Liver (tissue), 9 donors: ENCODE results near the gene FAM9C. TPM values are rescaled to one million over a fixed set of nuclear protein-coding genes. Genes with fewer than 3 reads are reported as not detected.

Source experiments
- DNase-seq: peaks from one replicate; pipeline ENCODE4 v3.0.0-alpha.2; 2017; ENCODE audit warnings: low spot score
- H3K27ac ChIP-seq, 2 donors: one replicate each; pipeline ENCODE4 v1.7.0; 2013; ENCODE audit warnings: inconsistent platforms in 2 of 2, low read length in 2 of 2, control low read depth in 1 of 2, low read depth in 1 of 2, mild to moderate bottlenecking in 1 of 2
- H3K27me3 ChIP-seq, 4 donors: one replicate each; pipeline versions ENCODE4 v1.6.1 to v1.7.0; 2013; ENCODE audit warnings: low read length in 3 of 4, inconsistent platforms in 1 of 4, mild to moderate bottlenecking in 1 of 4, moderate library complexity in 1 of 4; ENCODE audit not compliant: control insufficient read depth in 4 of 4, insufficient read depth in 4 of 4
- H3K36me3 ChIP-seq, 4 donors: one replicate each; pipeline versions ENCODE4 v1.6.1 to v1.7.0; 2013; ENCODE audit warnings: low read length in 3 of 4, mild to moderate bottlenecking in 3 of 4, low read depth in 1 of 4, moderate library complexity in 1 of 4; ENCODE audit not compliant: control insufficient read depth in 4 of 4, insufficient read depth in 3 of 4
- H3K4me1 ChIP-seq, 4 donors: one replicate each; pipeline versions ENCODE4 v1.6.1 to v1.7.0; 2013; ENCODE audit warnings: low read length in 3 of 4, mild to moderate bottlenecking in 3 of 4, moderate library complexity in 1 of 4; ENCODE audit not compliant: control insufficient read depth in 4 of 4, insufficient read depth in 4 of 4
- H3K4me3 ChIP-seq, 3 donors: one replicate each; pipeline versions ENCODE4 v1.6.1 to v1.7.0; 2013; ENCODE audit warnings: low read length in 3 of 3, control low read depth in 1 of 3, low read depth in 1 of 3, mild to moderate bottlenecking in 1 of 3
- H3K9ac ChIP-seq, 2 donors: one replicate each; pipeline ENCODE4 v1.7.0; 2013; ENCODE audit warnings: low read length in 2 of 2, mild to moderate bottlenecking in 2 of 2, moderate library complexity in 2 of 2, control low read depth in 1 of 2, low read depth in 1 of 2
- H3K9me3 ChIP-seq, 4 donors: one replicate each; pipeline versions ENCODE4 v1.6.1 to v1.7.0; 2013; ENCODE audit warnings: low read length in 3 of 4; ENCODE audit not compliant: control insufficient read depth in 4 of 4
- EGR1 ChIP-seq, 2 donors: IDR thresholded peaks; 2 replicates each; pipeline ENCODE4 v1.6.1; 2016 to 2018; ENCODE audit warnings: antibody characterized with exemption in 2 of 2, low read depth in 2 of 2
- FOXA1 ChIP-seq: IDR thresholded peaks from 2 replicates; pipeline ENCODE4 v1.6.1; 2016; ENCODE audit warnings: antibody characterized with exemption
- GABPA ChIP-seq, 2 donors: IDR thresholded peaks in 1 of 2; conservative IDR thresholded peaks in 1 of 2; 2 replicates each; pipeline ENCODE4 v1.6.1; 2016; ENCODE audit warnings: antibody characterized with exemption in 2 of 2, mild to moderate bottlenecking in 1 of 2, moderate library complexity in 1 of 2
- HNF4A ChIP-seq, 2 donors: conservative IDR thresholded peaks; 2 replicates each; pipeline ENCODE4 v1.6.1; 2016; ENCODE audit warnings: antibody characterized with exemption in 2 of 2, mild to moderate bottlenecking in 2 of 2
- HNF4G ChIP-seq: IDR thresholded peaks from 2 replicates; pipeline ENCODE4 v1.6.1; 2016; ENCODE audit warnings: antibody characterized with exemption
- JUND ChIP-seq, 2 donors: IDR thresholded peaks; 2 replicates each; pipeline ENCODE4 v1.6.1; 2016; ENCODE audit warnings: antibody characterized with exemption in 2 of 2
- NR2F2 ChIP-seq: IDR thresholded peaks from 2 replicates; pipeline ENCODE4 v1.6.1; 2016; ENCODE audit warnings: antibody characterized with exemption
- RAD21 ChIP-seq, 2 donors: IDR thresholded peaks; 2 replicates each; pipeline ENCODE4 v1.6.1; 2016; ENCODE audit warnings: antibody characterized with exemption in 2 of 2, mild to moderate bottlenecking in 2 of 2
- RXRA ChIP-seq, 2 donors: IDR thresholded peaks; 2 replicates each; pipeline ENCODE4 v1.6.1; 2017 to 2018; ENCODE audit warnings: antibody characterized with exemption in 2 of 2, mild to moderate bottlenecking in 1 of 2
- SP1 ChIP-seq: IDR thresholded peaks from 2 replicates; pipeline ENCODE4 v1.6.1; 2018; ENCODE audit warnings: antibody characterized with exemption, mild to moderate bottlenecking
- TAF1 ChIP-seq: conservative IDR thresholded peaks from 2 replicates; pipeline ENCODE4 v1.6.1; 2016; ENCODE audit warnings: antibody characterized with exemption, mild to moderate bottlenecking
- WGBS: extraction: QIAGEN DNeasy Blood & Tissue Kit; methylation state at CpG from one replicate; pipeline ENCODE4 v1.1.7; 2013; 5-methylcytosine and 5-hydroxymethylcytosine counted together
- polyA plus RNA-seq, 2 donors: library from polyadenylated mRNA; stranded (reverse) in 1 of 2; unstranded in 1 of 2; fragments of 200-250 nt in 1 of 2; fragments of >200 nt in 1 of 2; fragmentation: Nextera tagmentation in 1 of 2; extraction: Ambion mirVana in 1 of 2; gene quantifications; one replicate each; pipeline versions ENCODE4 v1.2.1 to v1.2.3, GENCODE V29; 2013 to 2015
- total RNA-seq, 2 donors: library from RNA; depleted of rRNA; stranded (reverse); fragments of >200 nt; gene quantifications; one replicate each; pipeline ENCODE4 v1.2.3, GENCODE V29; 2014
- TF ChIP-seq, protein P1 (sequence below): fragments of 150-350 bp; IDR thresholded peaks from 2 replicates; pipeline ENCODE4 v1.5.1; 2017; ENCODE audit warnings: improper control_type of control experiment, low read depth, low read length; ENCODE audit not compliant: missing input control
- TF ChIP-seq, protein P2 (sequence below): IDR thresholded peaks from 2 replicates; pipeline ENCODE4 v1.6.1; 2016; ENCODE audit warnings: antibody characterized with exemption
- TF ChIP-seq, protein P3 (sequence below): IDR thresholded peaks from 2 replicates; pipeline ENCODE4 v1.6.1; 2016; ENCODE audit warnings: antibody characterized with exemption, mild to moderate bottlenecking
- TF ChIP-seq, protein P4 (sequence below): IDR thresholded peaks from 2 replicates; pipeline ENCODE4 v1.6.1; 2016; ENCODE audit warnings: antibody characterized with exemption
- donor health status: healthy.
- donor health status: healthy.
- donor health status: healthy.
- donor health status: healthy.
- donor health status: healthy.

The FAM9C gene
- total and polyA plus RNA-seq, 4 donors, result not detected

DNA sequence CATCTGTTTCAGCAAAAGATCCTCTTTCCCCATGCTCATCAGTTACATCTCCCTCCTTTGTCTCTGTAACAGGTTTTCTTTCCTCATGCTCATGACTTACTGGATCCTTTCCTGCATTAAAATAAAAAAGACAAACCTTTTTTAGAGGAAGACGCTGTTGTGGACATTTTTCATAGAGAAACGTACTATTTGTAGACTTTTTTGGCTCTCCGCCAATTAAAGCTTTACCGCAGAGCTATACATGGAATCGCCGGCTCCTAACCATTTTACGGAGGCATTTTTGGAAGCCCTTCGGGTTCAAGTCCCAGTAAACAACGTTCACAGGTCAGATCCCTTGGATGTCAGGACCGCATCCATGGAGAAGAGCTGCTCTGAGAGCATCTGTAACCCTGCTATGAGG, 1.3 kb downstream of the FAM9C start:
- H3K4me3 ChIP-seq, result no peak overlapping the region
- H3K9ac ChIP-seq, result no peak overlapping the region
- H3K27me3 ChIP-seq, result peaks cover 0 to 2% (median 0%) of the 10 kb centered on the region in 4 donors
- H3K27ac ChIP-seq, result no peak overlapping the region
- DNase-seq, result no peak
- H3K4me1 ChIP-seq, result peaks cover 0 to 3% (median 1%) of the 10 kb centered on the region in 4 donors
- H3K36me3 ChIP-seq, result no peaks in the 10 kb centered on the region
- no peaks in the 10 kb centered on the region for H3K9me3 ChIP-seq
- no peak for TF ChIP-seq EGR1 (IDR thresholded peaks at IDR 0.05; ENCODE audit: low read depth in 2 of 2)
- no peak for TF ChIP-seq HNF4G
- TF ChIP-seq GABPA (IDR thresholded peaks at IDR 0.05 in 1 of 2, conservative IDR thresholded peaks at IDR 0.05 in 1 of 2), result no peak
- TF ChIP-seq, protein P1, sequence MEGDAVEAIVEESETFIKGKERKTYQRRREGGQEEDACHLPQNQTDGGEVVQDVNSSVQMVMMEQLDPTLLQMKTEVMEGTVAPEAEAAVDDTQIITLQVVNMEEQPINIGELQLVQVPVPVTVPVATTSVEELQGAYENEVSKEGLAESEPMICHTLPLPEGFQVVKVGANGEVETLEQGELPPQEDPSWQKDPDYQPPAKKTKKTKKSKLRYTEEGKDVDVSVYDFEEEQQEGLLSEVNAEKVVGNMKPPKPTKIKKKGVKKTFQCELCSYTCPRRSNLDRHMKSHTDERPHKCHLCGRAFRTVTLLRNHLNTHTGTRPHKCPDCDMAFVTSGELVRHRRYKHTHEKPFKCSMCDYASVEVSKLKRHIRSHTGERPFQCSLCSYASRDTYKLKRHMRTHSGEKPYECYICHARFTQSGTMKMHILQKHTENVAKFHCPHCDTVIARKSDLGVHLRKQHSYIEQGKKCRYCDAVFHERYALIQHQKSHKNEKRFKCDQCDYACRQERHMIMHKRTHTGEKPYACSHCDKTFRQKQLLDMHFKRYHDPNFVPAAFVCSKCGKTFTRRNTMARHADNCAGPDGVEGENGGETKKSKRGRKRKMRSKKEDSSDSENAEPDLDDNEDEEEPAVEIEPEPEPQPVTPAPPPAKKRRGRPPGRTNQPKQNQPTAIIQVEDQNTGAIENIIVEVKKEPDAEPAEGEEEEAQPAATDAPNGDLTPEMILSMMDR, result no peak
- TF ChIP-seq FOXA1, result no peak
- TF ChIP-seq, protein P2, sequence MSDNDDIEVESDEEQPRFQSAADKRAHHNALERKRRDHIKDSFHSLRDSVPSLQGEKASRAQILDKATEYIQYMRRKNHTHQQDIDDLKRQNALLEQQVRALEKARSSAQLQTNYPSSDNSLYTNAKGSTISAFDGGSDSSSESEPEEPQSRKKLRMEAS, result no peak
- TF ChIP-seq TAF1, result no peak
- TF ChIP-seq, protein P3, sequence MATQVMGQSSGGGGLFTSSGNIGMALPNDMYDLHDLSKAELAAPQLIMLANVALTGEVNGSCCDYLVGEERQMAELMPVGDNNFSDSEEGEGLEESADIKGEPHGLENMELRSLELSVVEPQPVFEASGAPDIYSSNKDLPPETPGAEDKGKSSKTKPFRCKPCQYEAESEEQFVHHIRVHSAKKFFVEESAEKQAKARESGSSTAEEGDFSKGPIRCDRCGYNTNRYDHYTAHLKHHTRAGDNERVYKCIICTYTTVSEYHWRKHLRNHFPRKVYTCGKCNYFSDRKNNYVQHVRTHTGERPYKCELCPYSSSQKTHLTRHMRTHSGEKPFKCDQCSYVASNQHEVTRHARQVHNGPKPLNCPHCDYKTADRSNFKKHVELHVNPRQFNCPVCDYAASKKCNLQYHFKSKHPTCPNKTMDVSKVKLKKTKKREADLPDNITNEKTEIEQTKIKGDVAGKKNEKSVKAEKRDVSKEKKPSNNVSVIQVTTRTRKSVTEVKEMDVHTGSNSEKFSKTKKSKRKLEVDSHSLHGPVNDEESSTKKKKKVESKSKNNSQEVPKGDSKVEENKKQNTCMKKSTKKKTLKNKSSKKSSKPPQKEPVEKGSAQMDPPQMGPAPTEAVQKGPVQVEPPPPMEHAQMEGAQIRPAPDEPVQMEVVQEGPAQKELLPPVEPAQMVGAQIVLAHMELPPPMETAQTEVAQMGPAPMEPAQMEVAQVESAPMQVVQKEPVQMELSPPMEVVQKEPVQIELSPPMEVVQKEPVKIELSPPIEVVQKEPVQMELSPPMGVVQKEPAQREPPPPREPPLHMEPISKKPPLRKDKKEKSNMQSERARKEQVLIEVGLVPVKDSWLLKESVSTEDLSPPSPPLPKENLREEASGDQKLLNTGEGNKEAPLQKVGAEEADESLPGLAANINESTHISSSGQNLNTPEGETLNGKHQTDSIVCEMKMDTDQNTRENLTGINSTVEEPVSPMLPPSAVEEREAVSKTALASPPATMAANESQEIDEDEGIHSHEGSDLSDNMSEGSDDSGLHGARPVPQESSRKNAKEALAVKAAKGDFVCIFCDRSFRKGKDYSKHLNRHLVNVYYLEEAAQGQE, result no peak
- no peak for TF ChIP-seq NR2F2
- WGBS, result 86% methylated on average over 10 of the region's 10 CpGs

DNA sequence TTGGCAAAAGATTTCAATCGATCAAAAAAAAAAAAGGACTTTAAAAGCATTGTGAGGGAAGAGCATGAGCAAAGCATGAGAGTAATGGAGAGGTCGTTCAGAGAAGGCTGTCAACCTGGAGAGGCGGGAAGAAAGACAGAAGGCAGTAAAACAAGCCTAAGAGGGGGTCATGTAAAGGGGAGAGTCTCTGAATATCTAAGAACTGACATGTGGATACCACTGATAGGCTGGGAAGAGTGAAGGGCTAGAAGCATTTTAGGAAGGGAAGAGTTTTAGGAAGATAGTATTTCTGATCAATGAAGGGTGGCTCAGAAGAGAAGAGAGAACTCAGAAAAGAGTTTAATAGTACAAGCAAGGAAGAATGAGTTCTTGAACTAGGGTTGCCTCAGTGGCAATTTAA, 7.5 kb downstream of the FAM9C start:
- Histone ChIP-seq H3K9ac (no peak overlapping the region), H3K4me3 (no peak overlapping the region), H3K36me3 (no peaks in the 10 kb centered on the region), H3K4me1 (no peaks in the 10 kb centered on the region), H3K27ac (no peak overlapping the region), H3K27me3 (no peaks in the 10 kb centered on the region), H3K9me3 (no peaks in the 10 kb centered on the region)
- DNase-seq, result no peak
- WGBS, result 83% methylated on average over 3 of the region's 3 CpGs
- TF ChIP-seq TAF1, result no peak
- TF ChIP-seq RAD21 (IDR thresholded peaks at IDR 0.05), result no peak
- TF ChIP-seq HNF4G, result no peak
- TF ChIP-seq HNF4A (conservative IDR thresholded peaks at IDR 0.05), result no peak
- no peak for TF ChIP-seq JUND (IDR thresholded peaks at IDR 0.05)
- no peak for TF ChIP-seq NR2F2

DNA sequence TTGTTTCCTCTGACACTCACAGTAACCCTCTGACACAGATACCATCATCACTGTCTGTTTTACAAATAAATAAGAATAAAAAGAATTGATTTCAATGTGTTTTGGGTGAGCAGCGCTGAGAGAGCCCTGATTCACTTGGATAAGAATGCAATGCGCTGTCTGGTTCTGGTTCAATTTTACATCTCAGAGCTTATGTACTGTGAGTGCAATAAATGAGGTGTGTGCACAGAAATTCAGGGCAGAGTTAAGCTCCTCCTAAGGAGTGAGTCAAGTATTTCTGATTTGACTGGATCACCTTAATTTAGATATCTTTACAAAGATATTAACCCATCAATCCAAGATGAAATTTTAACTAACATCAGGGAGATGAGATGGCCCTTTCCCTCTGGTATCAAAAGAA, 11.2 kb downstream of the FAM9C start:
- DNase-seq, result no peak
- H3K4me3 ChIP-seq, result no peak overlapping the region
- H3K36me3 ChIP-seq, result no peaks in the 10 kb centered on the region
- 91% methylated on average over 2 of the region's 2 CpGs for WGBS
- no peak overlapping the region for H3K9ac ChIP-seq
- no peaks in the 10 kb centered on the region for H3K9me3 ChIP-seq
- no peak overlapping the region for H3K27ac ChIP-seq
- peaks cover 2 to 6% (median 5%) of the 10 kb centered on the region in 4 donors for H3K4me1 ChIP-seq
- H3K27me3 ChIP-seq, result no peaks in the 10 kb centered on the region
- TF ChIP-seq JUND (IDR thresholded peaks at IDR 0.05), result no peak
- TF ChIP-seq EGR1 (IDR thresholded peaks at IDR 0.05; ENCODE audit: low read depth in 2 of 2), result no peak
- no peak for TF ChIP-seq SP1
- TF ChIP-seq, protein P1, result no peak
- TF ChIP-seq RAD21 (IDR thresholded peaks at IDR 0.05), result no peak
- TF ChIP-seq, protein P2, result no peak
- TF ChIP-seq FOXA1, result no peak
- no peak for TF ChIP-seq HNF4A (conservative IDR thresholded peaks at IDR 0.05)
- TF ChIP-seq, protein P3, result no peak
- TF ChIP-seq, protein P4, sequence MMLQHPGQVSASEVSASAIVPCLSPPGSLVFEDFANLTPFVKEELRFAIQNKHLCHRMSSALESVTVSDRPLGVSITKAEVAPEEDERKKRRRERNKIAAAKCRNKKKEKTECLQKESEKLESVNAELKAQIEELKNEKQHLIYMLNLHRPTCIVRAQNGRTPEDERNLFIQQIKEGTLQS, result no peak
- no peak for TF ChIP-seq RXRA (IDR thresholded peaks at IDR 0.05)
